ENCODE results near the gene SEMA5A.

DNA sequence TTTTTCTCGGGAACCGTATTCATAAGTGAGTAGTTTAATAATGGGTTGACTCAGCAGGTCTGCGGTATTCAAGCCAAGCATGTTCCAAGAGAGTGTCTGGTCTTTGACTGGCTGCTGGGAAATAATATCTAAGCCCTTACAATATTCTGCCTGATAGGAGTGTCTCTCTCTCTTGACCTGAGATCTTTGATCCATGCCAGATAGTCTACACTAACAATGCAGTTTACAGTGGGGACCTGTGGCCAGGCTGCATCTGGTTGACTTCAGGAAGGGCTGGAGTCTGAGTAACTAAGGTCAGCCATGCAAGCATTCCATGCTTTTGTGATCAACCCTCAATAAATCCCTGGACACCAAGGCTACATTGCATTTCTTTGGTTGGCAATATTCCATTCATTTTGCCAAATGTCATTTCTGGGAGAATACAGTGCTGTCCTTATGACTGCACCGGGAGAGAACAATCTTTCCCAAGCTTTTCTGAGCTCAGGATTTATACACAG is 195.5 kb downstream of the SEMA5A start:
- TF ChIP-seq, protein P1, sequence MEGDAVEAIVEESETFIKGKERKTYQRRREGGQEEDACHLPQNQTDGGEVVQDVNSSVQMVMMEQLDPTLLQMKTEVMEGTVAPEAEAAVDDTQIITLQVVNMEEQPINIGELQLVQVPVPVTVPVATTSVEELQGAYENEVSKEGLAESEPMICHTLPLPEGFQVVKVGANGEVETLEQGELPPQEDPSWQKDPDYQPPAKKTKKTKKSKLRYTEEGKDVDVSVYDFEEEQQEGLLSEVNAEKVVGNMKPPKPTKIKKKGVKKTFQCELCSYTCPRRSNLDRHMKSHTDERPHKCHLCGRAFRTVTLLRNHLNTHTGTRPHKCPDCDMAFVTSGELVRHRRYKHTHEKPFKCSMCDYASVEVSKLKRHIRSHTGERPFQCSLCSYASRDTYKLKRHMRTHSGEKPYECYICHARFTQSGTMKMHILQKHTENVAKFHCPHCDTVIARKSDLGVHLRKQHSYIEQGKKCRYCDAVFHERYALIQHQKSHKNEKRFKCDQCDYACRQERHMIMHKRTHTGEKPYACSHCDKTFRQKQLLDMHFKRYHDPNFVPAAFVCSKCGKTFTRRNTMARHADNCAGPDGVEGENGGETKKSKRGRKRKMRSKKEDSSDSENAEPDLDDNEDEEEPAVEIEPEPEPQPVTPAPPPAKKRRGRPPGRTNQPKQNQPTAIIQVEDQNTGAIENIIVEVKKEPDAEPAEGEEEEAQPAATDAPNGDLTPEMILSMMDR (IDR thresholded peaks at IDR 0.05): no peak
- no peak for TF ChIP-seq RFX5 (IDR thresholded peaks at IDR 0.05; ENCODE audit: low read length)
